ENCODE results near the gene ZBTB26.

DNA sequence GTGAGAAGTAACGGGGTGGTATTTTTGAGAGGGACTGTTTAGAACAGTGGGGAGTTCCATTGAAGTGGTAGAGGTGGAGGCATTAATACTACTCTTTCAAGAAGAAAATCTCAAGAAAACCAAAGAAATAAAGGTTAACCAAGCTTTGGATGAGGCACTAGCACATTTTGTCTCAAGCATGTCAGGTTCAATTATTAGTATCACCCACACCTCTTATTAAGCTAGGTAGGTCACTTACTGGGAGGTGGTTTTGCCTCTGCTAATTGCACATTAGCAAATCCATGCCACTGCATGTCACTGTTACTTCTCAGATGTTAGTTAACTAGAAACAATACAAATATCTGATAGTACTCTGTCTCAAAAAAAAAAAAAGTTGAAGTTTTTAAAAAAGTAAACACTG lies 19.7 kb upstream of the ZBTB26 start:
- TF ChIP-seq, protein P1, sequence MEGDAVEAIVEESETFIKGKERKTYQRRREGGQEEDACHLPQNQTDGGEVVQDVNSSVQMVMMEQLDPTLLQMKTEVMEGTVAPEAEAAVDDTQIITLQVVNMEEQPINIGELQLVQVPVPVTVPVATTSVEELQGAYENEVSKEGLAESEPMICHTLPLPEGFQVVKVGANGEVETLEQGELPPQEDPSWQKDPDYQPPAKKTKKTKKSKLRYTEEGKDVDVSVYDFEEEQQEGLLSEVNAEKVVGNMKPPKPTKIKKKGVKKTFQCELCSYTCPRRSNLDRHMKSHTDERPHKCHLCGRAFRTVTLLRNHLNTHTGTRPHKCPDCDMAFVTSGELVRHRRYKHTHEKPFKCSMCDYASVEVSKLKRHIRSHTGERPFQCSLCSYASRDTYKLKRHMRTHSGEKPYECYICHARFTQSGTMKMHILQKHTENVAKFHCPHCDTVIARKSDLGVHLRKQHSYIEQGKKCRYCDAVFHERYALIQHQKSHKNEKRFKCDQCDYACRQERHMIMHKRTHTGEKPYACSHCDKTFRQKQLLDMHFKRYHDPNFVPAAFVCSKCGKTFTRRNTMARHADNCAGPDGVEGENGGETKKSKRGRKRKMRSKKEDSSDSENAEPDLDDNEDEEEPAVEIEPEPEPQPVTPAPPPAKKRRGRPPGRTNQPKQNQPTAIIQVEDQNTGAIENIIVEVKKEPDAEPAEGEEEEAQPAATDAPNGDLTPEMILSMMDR (conservative IDR thresholded peaks at IDR 0.05; ENCODE audit: low read length) = no peak
- TF ChIP-seq EZH2phosphoT487 (IDR thresholded peaks at IDR 0.05; ENCODE audit: borderline replicate concordance) = no peak
